Neural cell (in vitro differentiated cells): ENCODE measurements around the gene IL1RAPL2.

ENCODE experiments used
- CTCF ChIP-seq: fragments of 450-650 bp; IDR thresholded peaks from 2 replicates; pipeline ENCODE4 v1.5.1; 2014; ENCODE audit warnings: antibody characterized with exemption, mild to moderate bottlenecking, moderate library complexity; ENCODE audit not compliant: poor library complexity, severe bottlenecking
- EP300 ChIP-seq: fragments of 450-650 bp; conservative IDR thresholded peaks from 2 replicates; pipeline ENCODE4 v1.6.1; 2014; ENCODE audit warnings: antibody characterized with exemption, mild to moderate bottlenecking, moderate library complexity; ENCODE audit not compliant: poor library complexity, severe bottlenecking
- EZH2 ChIP-seq: fragments of 200-600, 300-800 bp; shearing (Covaris generic), sonication (generic); IDR thresholded peaks from 2 replicates; pipeline ENCODE4 v1.6.1; 2014; ENCODE audit warnings: antibody characterized with exemption, low read length, borderline replicate concordance, mild to moderate bottlenecking; ENCODE audit not compliant: insufficient read depth, poor library complexity, severe bottlenecking
- MXI1 ChIP-seq: fragments of 450-650 bp; conservative IDR thresholded peaks from 2 replicates; pipeline ENCODE4 v1.6.1; 2014; ENCODE audit warnings: antibody characterized with exemption, mild to moderate bottlenecking; ENCODE audit not compliant: poor library complexity, severe bottlenecking
- POLR2AphosphoS5 ChIP-seq: IDR thresholded peaks from 2 replicates; pipeline ENCODE4 v1.6.1; 2012
- RAD21 ChIP-seq: fragments of 450-650 bp; conservative IDR thresholded peaks from 2 replicates; pipeline ENCODE4 v1.6.1; 2014; ENCODE audit warnings: antibody characterized with exemption, mild to moderate bottlenecking, moderate library complexity
- REST ChIP-seq: IDR thresholded peaks from 2 replicates; pipeline ENCODE4 v1.6.1; 2012; ENCODE audit warnings: borderline replicate concordance
- SMC3 ChIP-seq: fragments of 450-650 bp; conservative IDR thresholded peaks from 2 replicates; pipeline ENCODE4 v1.6.1; 2014; ENCODE audit warnings: antibody characterized with exemption, mild to moderate bottlenecking, moderate library complexity; ENCODE audit not compliant: poor library complexity
- TAF1 ChIP-seq: IDR thresholded peaks from 2 replicates; pipeline ENCODE4 v1.6.1; 2012; ENCODE audit warnings: low read depth

GRCh38 chrX:105317117-105317516 lies 751.1 kb downstream of the IL1RAPL2 start:
- TF ChIP-seq CTCF (no peak), TAF1 (no peak), POLR2AphosphoS5 (no peak), RAD21 (no peak), EP300 (no peak), EZH2 (no peak), MXI1 (no peak), SMC3 (no peak), REST (no peak)
